Stimulated activated CD8-positive, alpha-beta memory T cell treated with anti-CD3 and anti-CD28 coated beads, Interleukin-4, amount 100 ng/mL, for 4 hours (primary cell): ENCODE data around the gene ARHGAP19.

ENCODE experiments used
- DNase-seq, 2 donors: peaks; one replicate each; pipeline ENCODE4 v3.0.0-alpha.2; 2020; ENCODE audit warnings: low read depth in 2 of 2, low spot score in 1 of 2

The ARHGAP19 gene

GRCh38 chr10:97229322-97230015 is 63.0 kb downstream of the ARHGAP19 start:
- no peak for DNase-seq

- no peak for DNase-seq
Measured at GRCh38 chr10:97228775-97229157, 63.7 kb downstream of the ARHGAP19 start.

GRCh38 chr10:97228130-97228774 is 64.2 kb downstream of the ARHGAP19 start:
- no peak for DNase-seq

- DNase-seq: no peak
Measured at GRCh38 chr10:97226398-97226797, 66.0 kb downstream of the ARHGAP19 start.

GRCh38 chr10:97224483-97225435 is 67.7 kb downstream of the ARHGAP19 start:
- no peak for DNase-seq

GRCh38 chr10:97222326-97222961 is 70.0 kb downstream of the ARHGAP19 start:
- DNase-seq: no peak

- DNase-seq: no peak
Measured at GRCh38 chr10:97220355-97220754, 72.1 kb downstream of the ARHGAP19 start.

GRCh38 chr10:97217299-97217698 is 75.1 kb downstream of the ARHGAP19 start:
- DNase-seq: no peak

GRCh38 chr10:97215619-97216260 is 76.7 kb downstream of the ARHGAP19 start:
- DNase-seq: no peak

GRCh38 chr10:97213431-97213830 is 79.0 kb downstream of the ARHGAP19 start:
- no peak for DNase-seq

GRCh38 chr10:97211229-97211628 is 81.2 kb downstream of the ARHGAP19 start:
- DNase-seq: no peak

GRCh38 chr10:97210543-97210960 is 81.9 kb downstream of the ARHGAP19 start:
- peak; percentile 23 to 64 for DNase-seq

GRCh38 chr10:97207756-97208346 is 84.6 kb downstream of the ARHGAP19 start:
- DNase-seq: no peak

GRCh38 chr10:97207131-97207530 is 85.3 kb downstream of the ARHGAP19 start:
- DNase-seq: no peak

GRCh38 chr10:97204826-97205679 is 87.4 kb downstream of the ARHGAP19 start:
- no peak for DNase-seq

- no peak for DNase-seq
Measured at GRCh38 chr10:97203220-97203619, 89.2 kb downstream of the ARHGAP19 start.

- no peak for DNase-seq
Measured at GRCh38 chr10:97200616-97201015, 91.8 kb downstream of the ARHGAP19 start.

- DNase-seq: no peak
Measured at GRCh38 chr10:97199152-97199551, 93.3 kb downstream of the ARHGAP19 start.

GRCh38 chr10:97197030-97197500 is 95.4 kb downstream of the ARHGAP19 start:
- no peak for DNase-seq
